SK-N-SH (cell line): ENCODE measurements around the gene CHST15. TPM values are rescaled to one million over a fixed set of nuclear protein-coding genes. Genes with fewer than 3 reads are reported as not detected.

ENCODE experiments used
- CTCF ChIA-PET: fragments of 300-600, 350-600 bp; formaldehyde crosslinking; extraction: SDS; loops from one replicate; lab custom pipeline; 2021; lab: Yijun Ruan, JAX
- POLR2A ChIA-PET: fragments of 350-600 bp; sonication (Branson Sonifier 250); formaldehyde crosslinking; extraction: SDS; loops from one replicate; lab custom pipeline; 2020; ENCODE audit warnings: antibody characterized with exemption, inconsistent platforms; lab: Yijun Ruan, JAX
- DNase-seq: peaks from one replicate; pipeline ENCODE4 v3.0.0; 2012
- H2AFZ ChIP-seq: fragments of 200-600 bp; sonication (generic); 2 replicates; pipeline ENCODE4 v1.8.1; 2016; ENCODE audit warnings: antibody characterized with exemption, mild to moderate bottlenecking, low read depth
- H3F3A ChIP-seq: fragments of 200-600 bp; sonication (generic); replicated peaks from 2 replicates; pipeline ENCODE3; 2016; ENCODE audit warnings: antibody characterized with exemption, mild to moderate bottlenecking; ENCODE audit not compliant: insufficient read depth
- H3K27ac ChIP-seq, 2 experiments: fragments of 200-500 bp in 1 of 2; fragments of 200-600 bp in 1 of 2; sonication (Bioruptor generic) in 1 of 2; sonication (generic), shearing (Covaris generic) in 1 of 2; 2 replicates each; pipeline versions ENCODE4 v1.5.1 to v1.6.1; 2014 to 2016; ENCODE audit warnings: low read depth in 2 of 2, inconsistent platforms in 1 of 2, low read length in 1 of 2, mild to moderate bottlenecking in 1 of 2, mixed read lengths in 1 of 2
- H3K27me3 ChIP-seq: fragments of 200-600 bp; sonication (generic), shearing (Covaris generic); 2 replicates; pipeline ENCODE4 v1.6.1; 2016; ENCODE audit warnings: mixed run types; ENCODE audit not compliant: insufficient read depth
- H3K36me3 ChIP-seq, 2 experiments: fragments of 200-500 bp in 1 of 2; fragments of 200-600 bp in 1 of 2; sonication (Bioruptor generic) in 1 of 2; sonication (generic) in 1 of 2; replicated peaks in 1 of 2; 2 replicates each; pipeline versions ENCODE3 to v1.5.1; 2014 to 2016; ENCODE audit warnings: low read length in 1 of 2, mild to moderate bottlenecking in 1 of 2; ENCODE audit not compliant: insufficient read depth in 2 of 2, control insufficient read depth in 1 of 2
- H3K4me1 ChIP-seq, 2 experiments: fragments of 200-500 bp in 1 of 2; fragments of 200-600 bp in 1 of 2; sonication (Bioruptor generic) in 1 of 2; sonication (generic), shearing (Covaris generic) in 1 of 2; 2 replicates each; pipeline versions ENCODE4 v1.5.1 to v1.6.1; 2014 to 2016; ENCODE audit warnings: low read depth in 1 of 2, low read length in 1 of 2, mixed run types in 1 of 2; ENCODE audit not compliant: insufficient read depth in 2 of 2, control insufficient read depth in 1 of 2
- H3K4me2 ChIP-seq: fragments of 200-600 bp; sonication (generic), shearing (Covaris generic); 2 replicates; pipeline ENCODE4 v1.6.1; 2017; ENCODE audit warnings: mixed run types
- H3K4me3 ChIP-seq, 2 experiments: fragments of 200-500 bp in 1 of 2; fragments of 200-600 bp in 1 of 2; sonication (Bioruptor generic) in 1 of 2; sonication (generic), shearing (Covaris generic) in 1 of 2; 2 replicates each; pipeline versions ENCODE4 v1.5.1 to v1.8.1; 2014 to 2016; ENCODE audit warnings: low read depth in 2 of 2, inconsistent platforms in 1 of 2, low read length in 1 of 2, mild to moderate bottlenecking in 1 of 2, mixed read lengths in 1 of 2, moderate library complexity in 1 of 2
- H3K79me2 ChIP-seq: fragments of 200-600 bp; sonication (generic); 2 replicates; pipeline ENCODE4 v1.8.1; 2017; ENCODE audit warnings: mild to moderate bottlenecking; ENCODE audit not compliant: insufficient read depth
- H3K9ac ChIP-seq: fragments of 200-600 bp; sonication (generic); 2 replicates; pipeline ENCODE4 v1.6.1; 2017; ENCODE audit warnings: mixed run types
- H3K9me2 ChIP-seq: fragments of 200-600 bp; sonication (generic); 2 replicates; pipeline ENCODE4 v1.6.1; 2017; ENCODE audit warnings: mixed run types
- H3K9me3 ChIP-seq: fragments of 200-600 bp; sonication (generic); 2 replicates; pipeline ENCODE4 v1.6.1; 2017; ENCODE audit warnings: mixed run types, mild to moderate bottlenecking, moderate library complexity
- H4K20me1 ChIP-seq: fragments of 200-600 bp; sonication (generic); 2 replicates; pipeline ENCODE4 v1.6.1; 2017; ENCODE audit warnings: mild to moderate bottlenecking, mixed run types; ENCODE audit not compliant: insufficient read depth
- CHD2 ChIP-seq: fragments of 150-350 bp; IDR thresholded peaks from 2 replicates; pipeline ENCODE4 v1.6.1; 2018; ENCODE audit warnings: low read length; ENCODE audit not compliant: partially characterized antibody
- CTCF ChIP-seq: fragments of 200-600 bp; sonication (generic); IDR thresholded peaks from 2 replicates; pipeline ENCODE4 v1.6.1; 2017; ENCODE audit warnings: antibody characterized with exemption, mild to moderate bottlenecking, moderate library complexity
- ELF1 ChIP-seq: IDR thresholded peaks from 2 replicates; pipeline ENCODE4 v1.4.0; 2012
- EP300 ChIP-seq, 2 experiments: IDR thresholded peaks; 2 replicates each; pipeline versions ENCODE4 v1.4.0 to v1.6.1; 2012; ENCODE audit warnings: borderline replicate concordance in 1 of 2, low read depth in 1 of 2, low read length in 1 of 2
- FOXJ3 ChIP-seq: sonication (generic); formaldehyde crosslinking; IDR thresholded peaks from 2 replicates; pipeline ENCODE4 v1.5.1; 2020; ENCODE audit warnings: mild to moderate bottlenecking, missing genetic modification reagents
- GATA2 ChIP-seq: sonication (generic); formaldehyde crosslinking; IDR thresholded peaks from 2 replicates; pipeline ENCODE4 v1.5.0; 2020; ENCODE audit warnings: mild to moderate bottlenecking, missing genetic modification reagents
- MXI1 ChIP-seq: IDR thresholded peaks from 2 replicates; pipeline ENCODE4 v1.6.1; 2012; ENCODE audit warnings: mild to moderate bottlenecking, low read depth, low read length, improper control_type of control experiment
- RAD21 ChIP-seq: IDR thresholded peaks from 2 replicates; pipeline ENCODE4 v1.6.1; 2012; ENCODE audit warnings: mild to moderate bottlenecking, low read length
- RCOR1 ChIP-seq: fragments of 150-350 bp; IDR thresholded peaks from 2 replicates; pipeline ENCODE4 v1.6.1; 2017; ENCODE audit warnings: antibody characterized with exemption, low read length
- RFX5 ChIP-seq: IDR thresholded peaks from 2 replicates; pipeline ENCODE4 v1.6.1; 2012; ENCODE audit warnings: mild to moderate bottlenecking, improper control_type of control experiment, low read length
- SIN3A ChIP-seq: IDR thresholded peaks from 2 replicates; pipeline ENCODE4 v1.6.1; 2012; ENCODE audit warnings: low read depth, mild to moderate bottlenecking, low read length, moderate library complexity, borderline replicate concordance
- SMC3 ChIP-seq: IDR thresholded peaks from 2 replicates; pipeline ENCODE4 v1.6.1; 2012; ENCODE audit warnings: low read depth, low read length, improper control_type of control experiment
- TAF1 ChIP-seq: IDR thresholded peaks from 2 replicates; pipeline ENCODE4 v1.6.1; 2012; ENCODE audit warnings: low read depth, mild to moderate bottlenecking, low read length, moderate library complexity, borderline replicate concordance
- TCF12 ChIP-seq: IDR thresholded peaks from 2 replicates; pipeline ENCODE4 v1.4.0; 2012
- TEAD4 ChIP-seq: IDR thresholded peaks from 2 replicates; pipeline ENCODE4 v1.4.0; 2012; ENCODE audit warnings: mild to moderate bottlenecking, borderline replicate concordance; ENCODE audit not compliant: insufficient read depth
- YY1 ChIP-seq: IDR thresholded peaks from 2 replicates; pipeline ENCODE4 v1.4.0; 2012; ENCODE audit warnings: low read depth, mild to moderate bottlenecking
- WGBS: methylation state at CpG from one replicate; pipeline ENCODE4 v1.1.6; 2017; ENCODE audit warnings: low lambda C conversion rate; 5-methylcytosine and 5-hydroxymethylcytosine counted together
- polyA plus RNA-seq, 3 experiments: library from polyadenylated mRNA; depleted of rRNA; stranded (reverse); fragments of >200 nt; gene quantifications; 2 replicates each; pipeline ENCODE4 v1.2.3, GENCODE V29; 2012
- TF ChIP-seq, protein P1 (sequence below): IDR thresholded peaks from 2 replicates; pipeline ENCODE4 v1.4.0; 2012; ENCODE audit warnings: low read depth
- TF ChIP-seq, protein P2 (sequence below): IDR thresholded peaks from 2 replicates; pipeline ENCODE4 v1.6.1; 2012; ENCODE audit warnings: mild to moderate bottlenecking, low read depth, low read length, moderate library complexity

The CHST15 gene
- polyA plus RNA-seq, 1 of the 3 experiments (the other 2 are of a cell fraction) = 0.02 TPM

DNA sequence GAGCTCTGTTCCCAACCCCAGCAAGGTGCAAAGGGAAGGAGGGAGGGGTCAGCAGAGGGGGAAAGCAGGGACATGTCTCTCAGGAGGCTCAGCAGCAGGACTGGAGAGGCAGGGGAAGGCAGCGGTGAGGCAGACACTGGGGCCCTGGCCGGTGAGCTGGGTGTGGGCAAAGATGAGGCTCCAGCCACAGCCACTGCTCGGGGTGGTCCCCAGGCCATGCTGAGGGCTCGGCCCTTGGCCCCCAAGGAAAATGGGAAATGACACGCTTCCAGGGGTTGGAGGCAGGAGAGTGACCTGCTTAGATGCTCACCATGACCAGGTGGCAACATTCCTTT, 35.4 kb upstream of the CHST15 start:
- no peaks in the 10 kb centered on the region for H3K9me3 ChIP-seq
- H3K36me3 ChIP-seq = no peaks in the 10 kb centered on the region
- no peak overlapping the region for H3K9ac ChIP-seq
- no peaks in the 10 kb centered on the region for H3K4me1 ChIP-seq
- H3K9me2 ChIP-seq = no peaks in the 10 kb centered on the region
- WGBS = 47% methylated on average over 5 of the region's 5 CpGs
- H4K20me1 ChIP-seq = no peaks in the 10 kb centered on the region
- H3K4me3 ChIP-seq = no peak overlapping the region
- no peak overlapping the region for H3K27ac ChIP-seq
- no peaks in the 10 kb centered on the region for H3K27me3 ChIP-seq
- H3F3A ChIP-seq = no peaks in the 10 kb centered on the region
- H2AFZ ChIP-seq = no peak overlapping the region
- ChIA-PET POLR2A (no interaction called here), CTCF (interaction anchor here (1.3 kb wide), 1 partner anchor 12 kb away, joined by 3 read pairs; no protein-coding TSS in a partner anchor)
- no peaks in the 10 kb centered on the region for H3K79me2 ChIP-seq
- DNase-seq = no peak
- no peak for TF ChIP-seq SIN3A
- TF ChIP-seq SMC3 = no peak
- TF ChIP-seq GATA2 = no peak
- TF ChIP-seq, protein P1, sequence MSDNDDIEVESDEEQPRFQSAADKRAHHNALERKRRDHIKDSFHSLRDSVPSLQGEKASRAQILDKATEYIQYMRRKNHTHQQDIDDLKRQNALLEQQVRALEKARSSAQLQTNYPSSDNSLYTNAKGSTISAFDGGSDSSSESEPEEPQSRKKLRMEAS = no peak
- no peak for TF ChIP-seq FOXJ3
- no peak for TF ChIP-seq CHD2
- TF ChIP-seq YY1 = no peak
- no peak for TF ChIP-seq TEAD4
- TF ChIP-seq TAF1 = no peak
- TF ChIP-seq RFX5 = no peak
- TF ChIP-seq, protein P2, sequence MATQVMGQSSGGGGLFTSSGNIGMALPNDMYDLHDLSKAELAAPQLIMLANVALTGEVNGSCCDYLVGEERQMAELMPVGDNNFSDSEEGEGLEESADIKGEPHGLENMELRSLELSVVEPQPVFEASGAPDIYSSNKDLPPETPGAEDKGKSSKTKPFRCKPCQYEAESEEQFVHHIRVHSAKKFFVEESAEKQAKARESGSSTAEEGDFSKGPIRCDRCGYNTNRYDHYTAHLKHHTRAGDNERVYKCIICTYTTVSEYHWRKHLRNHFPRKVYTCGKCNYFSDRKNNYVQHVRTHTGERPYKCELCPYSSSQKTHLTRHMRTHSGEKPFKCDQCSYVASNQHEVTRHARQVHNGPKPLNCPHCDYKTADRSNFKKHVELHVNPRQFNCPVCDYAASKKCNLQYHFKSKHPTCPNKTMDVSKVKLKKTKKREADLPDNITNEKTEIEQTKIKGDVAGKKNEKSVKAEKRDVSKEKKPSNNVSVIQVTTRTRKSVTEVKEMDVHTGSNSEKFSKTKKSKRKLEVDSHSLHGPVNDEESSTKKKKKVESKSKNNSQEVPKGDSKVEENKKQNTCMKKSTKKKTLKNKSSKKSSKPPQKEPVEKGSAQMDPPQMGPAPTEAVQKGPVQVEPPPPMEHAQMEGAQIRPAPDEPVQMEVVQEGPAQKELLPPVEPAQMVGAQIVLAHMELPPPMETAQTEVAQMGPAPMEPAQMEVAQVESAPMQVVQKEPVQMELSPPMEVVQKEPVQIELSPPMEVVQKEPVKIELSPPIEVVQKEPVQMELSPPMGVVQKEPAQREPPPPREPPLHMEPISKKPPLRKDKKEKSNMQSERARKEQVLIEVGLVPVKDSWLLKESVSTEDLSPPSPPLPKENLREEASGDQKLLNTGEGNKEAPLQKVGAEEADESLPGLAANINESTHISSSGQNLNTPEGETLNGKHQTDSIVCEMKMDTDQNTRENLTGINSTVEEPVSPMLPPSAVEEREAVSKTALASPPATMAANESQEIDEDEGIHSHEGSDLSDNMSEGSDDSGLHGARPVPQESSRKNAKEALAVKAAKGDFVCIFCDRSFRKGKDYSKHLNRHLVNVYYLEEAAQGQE = no peak
- TF ChIP-seq MXI1 = no peak
- TF ChIP-seq EP300 (IDR thresholded peaks at IDR 0.05; ENCODE audit: borderline replicate concordance in 1 of 2, low read depth in 1 of 2, low read length in 1 of 2) = no peak
- no peak for TF ChIP-seq RAD21
- no peak for TF ChIP-seq CTCF
- TF ChIP-seq ELF1 = no peak
- no peak for TF ChIP-seq TCF12
- TF ChIP-seq RCOR1 = no peak
- no peak overlapping the region for H3K4me2 ChIP-seq
